Right lobe of liver (tissue), 6 donors: ENCODE results near the gene ASB16. TPM values are rescaled to one million over a fixed set of nuclear protein-coding genes. Genes with fewer than 3 reads are reported as not detected.
A peak's percentile ranks its signal among the peaks of the same experiment; 100 is the strongest.

ENCODE experiments used
- ATAC-seq, 4 donors: fragments of 200-7000 bp; cut with Tn5 transposase; one replicate each; pipeline ENCODE4 v1.9.1; 2020; ENCODE audit warnings: mild to moderate bottlenecking in 4 of 4, moderate library complexity in 4 of 4
- DNase-seq, 3 donors: peaks; one replicate each; pipeline ENCODE4 v3.0.0-alpha.2; 2020
- H3K27ac ChIP-seq, 3 donors: fragments of 200-600 bp; one replicate each; pipeline ENCODE4 v1.8.0; 2022
- H3K27me3 ChIP-seq, 2 donors: fragments of 200-600 bp; one replicate each; pipeline ENCODE4 v1.8.0; 2022
- H3K36me3 ChIP-seq, 4 donors: fragments of 200-600 bp; sonication (generic) in 1 of 4; one replicate each; pipeline versions ENCODE4 v1.5.1 to v1.8.0; 2017 to 2022; ENCODE audit warnings: control low read depth in 1 of 4
- H3K4me1 ChIP-seq, 4 donors: fragments of 200-600 bp; sonication (generic) in 1 of 4; one replicate each; pipeline versions ENCODE4 v1.5.1 to v1.8.0; 2017 to 2022; ENCODE audit warnings: control low read depth in 1 of 4
- H3K4me3 ChIP-seq, 3 donors: fragments of 200-600 bp; one replicate each; pipeline ENCODE4 v1.8.0; 2022
- H3K9me3 ChIP-seq, 4 donors: fragments of 200-600 bp; sonication (generic) in 1 of 4; one replicate each; pipeline versions ENCODE4 v1.5.1 to v1.8.0; 2017 to 2022; ENCODE audit warnings: control low read depth in 1 of 4
- POLR2A ChIP-seq: fragments of 450-650 bp; IDR thresholded peaks from one replicate; pipeline ENCODE4 v1.6.1; 2017; ENCODE audit warnings: antibody characterized with exemption, mild to moderate bottlenecking
- WGBS: methylation state at CpG from one replicate; pipeline ENCODE4 v1.1.6; 2018; ENCODE audit warnings: low coverage, low lambda C conversion rate; ENCODE audit not compliant: insufficient coverage; ENCODE audit errors: missing lambda C conversion rate; 5-methylcytosine and 5-hydroxymethylcytosine counted together
- intact Hi-C, 2 donors: fragments of 100-400 bp; cut with DNase I; formaldehyde crosslinking; loops; one replicate each; pipeline versions ENCODE4 v1.11.2 to v1.14.1; 2022
- long read RNA-seq: library from polyadenylated mRNA; unstranded; transcript quantifications from one replicate; pipeline ENCODE4 v2.0.0, GENCODE V29; 2019
- total RNA-seq, 6 experiments: library from RNA; depleted of rRNA in 2 of 6; stranded (reverse); fragments of >200 nt in 2 of 6; fragmentation: NEBNext Ultra II Directional in 3 of 6; extraction: Animal tissue kit (Norgen Biotek cat#: 25700) in 3 of 6; gene quantifications; one replicate each; pipeline versions ENCODE4 v1.1.0 to v1.2.4, GENCODE V29; 2016 to 2023
- TF ChIP-seq, protein P1 (sequence below), 4 donors: fragments of 200-600 bp in 3 of 4; fragments of 450-650 bp in 1 of 4; IDR thresholded peaks; one replicate each; pipeline versions ENCODE4 v1.5.1 to v1.8.0; 2016 to 2022; ENCODE audit warnings: antibody characterized with exemption in 4 of 4, mild to moderate bottlenecking in 2 of 4
- donor health status: DM: no; HTN: yes; CAD: no.
- donor health status: DM: no; HTN: no; CAD: no.
- donor health status: DM: no; HTN: no; CAD: no.
- donor health status: DM: no; HTN: yes; CAD: no.
- donor health status: DM: no; HTN: yes; CAD: no.

The ASB16 gene, protein sequence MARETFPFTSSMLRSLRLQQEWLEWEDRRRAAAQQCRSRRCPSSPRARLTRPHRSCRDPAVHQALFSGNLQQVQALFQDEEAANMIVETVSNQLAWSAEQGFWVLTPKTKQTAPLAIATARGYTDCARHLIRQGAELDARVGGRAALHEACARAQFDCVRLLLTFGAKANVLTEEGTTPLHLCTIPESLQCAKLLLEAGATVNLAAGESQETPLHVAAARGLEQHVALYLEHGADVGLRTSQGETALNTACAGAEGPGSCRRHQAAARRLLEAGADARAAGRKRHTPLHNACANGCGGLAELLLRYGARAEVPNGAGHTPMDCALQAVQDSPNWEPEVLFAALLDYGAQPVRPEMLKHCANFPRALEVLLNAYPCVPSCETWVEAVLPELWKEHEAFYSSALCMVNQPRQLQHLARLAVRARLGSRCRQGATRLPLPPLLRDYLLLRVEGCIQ
- 1 to 10 TPM in 1 of 6 experiments, not detected in 5; 1.5 TPM for total RNA-seq
- long read RNA-seq = 0 reads

DNA sequence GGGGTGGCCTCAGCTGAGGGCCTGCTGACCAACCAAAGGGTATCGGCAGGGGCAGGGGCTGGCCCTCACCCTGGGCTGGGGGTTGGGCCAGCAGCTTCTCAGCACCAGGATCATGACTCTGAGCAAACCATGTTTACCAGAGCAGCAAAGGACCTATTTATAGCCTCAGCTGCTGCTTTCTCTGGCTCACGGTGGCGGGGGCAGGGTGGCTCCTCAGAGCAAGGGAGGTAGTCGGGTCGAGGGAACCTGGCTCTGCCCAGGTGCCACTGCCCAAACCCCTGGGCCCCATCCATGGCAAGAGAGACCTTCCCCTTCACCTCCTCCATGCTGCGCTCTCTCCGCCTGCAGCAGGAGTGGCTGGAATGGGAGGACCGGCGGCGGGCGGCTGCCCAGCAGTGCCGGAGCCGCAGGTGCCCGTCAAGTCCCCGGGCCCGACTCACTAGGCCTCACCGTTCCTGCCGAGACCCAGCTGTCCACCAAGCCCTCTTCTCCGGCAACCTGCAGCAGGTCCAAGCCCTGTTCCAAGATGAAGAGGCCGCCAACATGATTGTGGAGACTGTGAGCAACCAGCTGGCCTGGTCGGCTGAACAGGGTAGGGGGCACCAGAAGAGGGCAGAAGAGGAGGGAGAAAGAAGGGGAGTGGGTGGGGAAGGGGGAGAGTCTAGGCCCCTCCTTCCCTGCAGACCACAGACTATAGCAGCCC lies at the start of gene ASB16:
TSS of gene ASB16 (plus strand) at position 206 of the 703 bp plus-strand sequence. CDS start at position 292, 86 bp downstream.
- peak in 1 of 4 donors; percentile 44 for ATAC-seq
- Histone ChIP-seq H3K27ac (no peak within 1 kb of the TSS), H3K27me3 (no peaks in the 10 kb centered on the region)

DNA sequence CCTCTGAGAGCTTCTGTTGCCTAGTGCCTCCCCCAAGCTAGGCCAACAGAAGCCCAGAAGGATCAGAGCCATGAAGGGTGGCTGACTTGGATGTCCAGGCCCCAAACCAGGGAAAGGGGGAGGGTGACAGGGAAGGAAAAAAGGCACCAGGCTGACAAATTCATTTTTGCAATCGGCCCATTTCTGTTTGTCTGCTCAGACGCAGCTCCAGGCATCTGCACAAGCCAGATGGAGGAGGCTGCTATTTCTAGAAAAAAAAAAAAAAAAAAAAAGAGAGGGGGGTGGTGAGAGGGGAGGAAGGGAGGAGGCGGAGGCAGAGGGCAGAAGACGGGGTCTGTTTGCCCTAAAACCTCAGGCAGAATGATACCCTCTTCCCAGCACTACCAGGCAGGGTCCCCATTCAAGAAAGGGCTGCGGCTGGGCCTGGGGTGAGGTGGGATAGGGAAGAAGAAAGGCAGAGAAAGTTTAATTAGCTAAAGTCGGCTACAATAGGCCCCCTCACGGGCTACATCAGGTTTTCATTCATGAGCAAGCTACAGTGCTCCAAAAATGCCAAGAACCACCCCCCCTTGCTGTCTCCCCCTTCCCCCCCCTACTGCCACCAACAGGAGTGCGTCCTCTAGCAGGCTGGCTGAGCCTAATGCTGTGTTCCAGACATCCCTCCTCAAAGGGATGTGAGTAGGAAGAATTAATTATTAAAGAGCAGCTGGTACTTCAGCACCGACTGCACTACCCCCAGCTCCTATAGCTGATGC lies 49.5 kb upstream of the ASB16 start:
- TF ChIP-seq, protein P1, sequence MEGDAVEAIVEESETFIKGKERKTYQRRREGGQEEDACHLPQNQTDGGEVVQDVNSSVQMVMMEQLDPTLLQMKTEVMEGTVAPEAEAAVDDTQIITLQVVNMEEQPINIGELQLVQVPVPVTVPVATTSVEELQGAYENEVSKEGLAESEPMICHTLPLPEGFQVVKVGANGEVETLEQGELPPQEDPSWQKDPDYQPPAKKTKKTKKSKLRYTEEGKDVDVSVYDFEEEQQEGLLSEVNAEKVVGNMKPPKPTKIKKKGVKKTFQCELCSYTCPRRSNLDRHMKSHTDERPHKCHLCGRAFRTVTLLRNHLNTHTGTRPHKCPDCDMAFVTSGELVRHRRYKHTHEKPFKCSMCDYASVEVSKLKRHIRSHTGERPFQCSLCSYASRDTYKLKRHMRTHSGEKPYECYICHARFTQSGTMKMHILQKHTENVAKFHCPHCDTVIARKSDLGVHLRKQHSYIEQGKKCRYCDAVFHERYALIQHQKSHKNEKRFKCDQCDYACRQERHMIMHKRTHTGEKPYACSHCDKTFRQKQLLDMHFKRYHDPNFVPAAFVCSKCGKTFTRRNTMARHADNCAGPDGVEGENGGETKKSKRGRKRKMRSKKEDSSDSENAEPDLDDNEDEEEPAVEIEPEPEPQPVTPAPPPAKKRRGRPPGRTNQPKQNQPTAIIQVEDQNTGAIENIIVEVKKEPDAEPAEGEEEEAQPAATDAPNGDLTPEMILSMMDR (IDR thresholded peaks at IDR 0.05) = no peak
- no peak for TF ChIP-seq POLR2A
- no peak overlapping the region for H3K4me3 ChIP-seq
- no peaks in the 10 kb centered on the region for H3K27me3 ChIP-seq
- no peaks in the 10 kb centered on the region for H3K9me3 ChIP-seq
- intact Hi-C loops = no loop called here
- H3K27ac ChIP-seq = no peak overlapping the region
- WGBS = 44% methylated on average over 3 of the region's 9 CpGs
- DNase-seq (no peak), ATAC-seq (no peak)
- H3K36me3 ChIP-seq = no peaks in the 10 kb centered on the region
- peaks cover 0 to 7% (median 0%) of the 10 kb centered on the region in 4 donors for H3K4me1 ChIP-seq

More for the DNA sequence above, at the start of gene ASB16:
- TF ChIP-seq, protein P1 (IDR thresholded peaks at IDR 0.05) = no peak
- no peak for TF ChIP-seq POLR2A
- Histone ChIP-seq H3K4me3 (no peak within 1 kb of the TSS), H3K9me3 (no peaks in the 10 kb centered on the region), H3K36me3 (no peaks in the 10 kb centered on the region), H3K4me1 (peaks cover 0 to 16% (median 2%) of the 10 kb centered on the region in 4 donors)
- DNase-seq = no peak
- 30% methylated on average over 8 of the region's 21 CpGs for WGBS
- intact Hi-C loops = no loop called here

DNA sequence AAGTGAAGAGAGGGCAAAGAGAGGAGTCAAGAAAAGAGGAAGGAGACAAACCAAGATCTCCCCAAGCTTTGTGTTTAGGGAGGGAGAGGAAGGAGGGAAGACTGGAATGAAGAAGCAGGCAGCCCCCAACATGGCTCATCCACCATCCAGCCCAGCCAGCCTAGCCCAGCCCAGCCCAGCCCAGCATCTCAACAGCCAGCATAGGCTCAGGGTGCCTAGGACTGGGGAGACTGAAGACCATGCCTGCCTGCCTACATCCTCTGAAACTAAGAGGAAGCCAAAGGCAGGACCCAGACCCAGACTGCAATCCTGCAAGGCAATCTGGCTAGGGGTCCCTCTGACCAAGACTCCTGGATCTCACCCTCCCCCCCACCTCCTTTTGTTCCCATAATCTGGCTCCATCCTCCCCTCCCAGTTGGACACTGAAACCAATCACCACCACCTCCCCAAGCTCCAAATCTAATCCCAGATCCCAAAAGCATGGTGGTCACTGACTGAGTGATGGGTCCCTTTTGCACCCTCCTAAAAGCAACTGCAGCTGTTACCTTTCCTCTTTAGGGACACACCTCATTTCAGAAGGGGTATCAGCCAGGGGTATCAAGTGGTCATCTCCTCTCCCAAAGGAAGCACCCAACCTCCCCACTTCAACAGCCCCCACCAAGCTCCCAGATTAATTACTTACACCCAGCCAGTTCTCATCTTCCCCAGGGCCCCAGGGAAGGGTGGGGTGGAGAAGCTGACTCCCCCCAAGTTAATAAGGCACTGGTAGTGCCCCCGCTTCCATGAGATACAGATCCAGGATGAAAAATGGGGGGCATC lies 48.3 kb upstream of the ASB16 start:
- ATAC-seq = no peak
- H3K4me3 ChIP-seq = peak overlapping the region; percentile 79 to 89 (median 82)
- no peaks in the 10 kb centered on the region for H3K9me3 ChIP-seq
- 63% methylated on average over 1 of the region's 1 CpG for WGBS
- TF ChIP-seq, protein P1 (IDR thresholded peaks at IDR 0.05) = no peak
- TF ChIP-seq POLR2A = no peak
- no peak for DNase-seq
- peak overlapping the region in 2 of 3 donors; percentile 91 to 92 for H3K27ac ChIP-seq
- H3K36me3 ChIP-seq = no peaks in the 10 kb centered on the region
- intact Hi-C loops = no loop called here
- no peaks in the 10 kb centered on the region for H3K27me3 ChIP-seq
- H3K4me1 ChIP-seq = peaks cover 0 to 7% (median 0%) of the 10 kb centered on the region in 4 donors
